Testis (tissue), 3 donors: ENCODE measurements around the gene KCNAB2. TPM values are rescaled to one million over a fixed set of nuclear protein-coding genes. Genes with fewer than 3 reads are reported as not detected.
"Not testable (repeated sequence)": the region's sequence is repeated elsewhere in the genome, so short reads cannot be mapped to it uniquely, and the experiment has no call there.

Source experiments
- DNase-seq: peaks from one replicate; pipeline ENCODE4 v3.0.0-alpha.2; 2019
- H3K27ac ChIP-seq, 2 donors: fragments of 200-600 bp; sonication (generic); one replicate each; pipeline ENCODE4 v1.5.1; 2019
- H3K27me3 ChIP-seq: fragments of 200-600 bp; sonication (generic); one replicate; pipeline ENCODE4 v1.5.1; 2019
- H3K36me3 ChIP-seq: fragments of 200-600 bp; sonication (generic); one replicate; pipeline ENCODE4 v1.5.1; 2017; ENCODE audit warnings: low read depth; ENCODE audit errors: missing control alignments
- H3K4me1 ChIP-seq: fragments of 200-600 bp; sonication (generic); one replicate; pipeline ENCODE4 v1.5.1; 2019
- H3K4me3 ChIP-seq, 2 donors: fragments of 200-600 bp; sonication (generic); one replicate each; pipeline ENCODE4 v1.5.1; 2017 to 2019
- H3K9me3 ChIP-seq: fragments of 200-600 bp; sonication (generic); one replicate; pipeline ENCODE4 v1.5.1; 2017
- POLR2A ChIP-seq: fragments of 450-650 bp; IDR thresholded peaks from one replicate; pipeline ENCODE4 v1.6.1; 2017; ENCODE audit warnings: antibody characterized with exemption, mild to moderate bottlenecking, moderate library complexity
- WGBS, 2 donors: methylation state at CpG; one replicate each; pipeline ENCODE4 v1.1.5; 2018; 5-methylcytosine and 5-hydroxymethylcytosine counted together
- intact Hi-C: fragments of 100-400 bp; cut with DNase I; formaldehyde crosslinking; loops from one replicate; pipeline ENCODE4 v1.15.1; 2023; ENCODE audit warnings: low total_unique reads
- polyA plus RNA-seq: library from polyadenylated mRNA; stranded (reverse); fragments of 350-450 nt; fragmentation: Illumina TruSeq; extraction: RNeasy Lipid Tissue Mini Kit (QIAGEN cat#74804); gene quantifications from one replicate; pipeline ENCODE4 v1.2.3, GENCODE V29; 2014; ENCODE audit warnings: low read depth, low replicate concordance; ENCODE audit not compliant: insufficient read depth
- total RNA-seq, 2 donors: library from RNA; depleted of rRNA; stranded (reverse); fragments of >200 nt; gene quantifications; one replicate each; pipeline ENCODE4 v1.2.3, GENCODE V29; 2016
- TF ChIP-seq, protein P1 (sequence below), 3 experiments: fragments of 450-650 bp in 2 of 3; fragments of 200-600 bp in 1 of 3; sonication (generic) in 1 of 3; IDR thresholded peaks; one replicate each; pipeline ENCODE4 v1.5.1; 2016 to 2019; ENCODE audit warnings: antibody characterized with exemption in 3 of 3, mild to moderate bottlenecking in 2 of 3, moderate library complexity in 1 of 3

Gene KCNAB2
- total and polyA plus RNA-seq, 3 donors from 2014 or later: 9.0 to 9.8 (median 9.3) TPM

DNA sequence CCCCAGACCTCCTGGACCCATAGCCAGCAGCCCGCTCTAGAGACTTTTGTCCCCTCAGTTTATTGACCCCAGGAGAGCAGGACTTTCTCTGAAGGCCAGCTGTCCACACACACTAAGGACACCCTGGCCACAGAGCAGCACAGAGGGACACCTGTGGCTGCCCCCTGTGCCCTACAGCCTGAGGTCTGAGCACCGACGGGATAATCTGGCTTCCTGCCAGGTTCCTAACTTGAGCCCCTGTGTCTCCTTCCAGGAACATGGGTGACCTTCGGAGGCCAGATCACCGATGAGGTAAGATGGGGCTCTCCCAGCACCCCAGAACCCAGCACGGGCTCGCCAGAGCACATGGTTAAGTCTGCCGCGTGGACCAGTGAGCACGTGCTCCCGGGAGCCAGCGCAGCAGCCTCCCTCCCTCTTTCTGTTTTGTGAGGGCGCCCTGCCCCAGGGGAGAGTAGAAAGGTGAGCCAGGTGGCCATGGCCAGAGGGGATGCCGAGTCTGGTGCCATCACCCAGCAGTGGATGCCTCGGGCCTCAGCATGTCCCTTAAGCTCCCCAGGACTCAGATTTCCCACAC lies 27.9 kb downstream of the KCNAB2 start:
- intact Hi-C loops: no loop called here

DNA sequence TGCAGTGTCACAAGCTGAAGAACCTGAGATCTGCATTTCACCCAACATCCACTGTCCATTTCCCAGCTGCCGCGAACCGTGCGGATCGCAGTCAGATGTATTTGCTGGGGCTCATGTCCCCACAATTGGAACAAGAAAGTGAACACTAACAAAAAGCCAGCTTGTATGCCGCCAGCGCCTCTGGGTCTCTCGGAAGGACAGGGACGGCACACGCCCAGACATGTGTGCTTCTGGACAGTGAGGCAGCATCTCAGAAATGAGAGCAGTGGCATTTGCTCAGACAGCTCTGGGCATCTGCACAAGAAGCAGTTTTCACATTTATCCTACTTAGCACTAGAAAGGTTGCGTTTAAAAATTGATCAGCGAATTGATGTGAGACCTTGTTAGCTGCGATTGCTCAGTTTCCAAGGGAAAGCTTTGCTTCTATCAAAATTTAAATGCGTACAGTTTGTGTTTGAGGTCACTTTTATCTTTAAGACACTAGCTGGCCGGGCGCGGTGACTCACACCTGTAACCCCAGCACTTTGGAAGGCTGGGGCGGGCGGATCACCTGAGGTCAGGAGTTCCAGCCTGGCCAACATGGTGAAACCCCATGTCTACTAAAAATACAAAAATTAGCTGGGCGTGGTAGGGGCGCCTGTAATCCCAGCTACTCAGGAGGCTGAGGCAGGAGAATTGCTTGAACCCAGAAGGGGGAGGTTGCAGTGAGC lies 28.7 kb downstream of the KCNAB2 start:
- Histone ChIP-seq H3K4me3 (no peak overlapping the region), H3K27ac (no peak overlapping the region), H3K9me3 (no peaks in the 10 kb centered on the region), H3K4me1 (no peaks in the 10 kb centered on the region), H3K36me3 (no peaks in the 10 kb centered on the region), H3K27me3 (no peaks in the 10 kb centered on the region)
- 96 to 97% methylated on average over 21 of the region's 21 CpGs for WGBS, 2 donors
- intact Hi-C loops: no loop called here
- DNase-seq: no peak
- no peak for TF ChIP-seq POLR2A
- TF ChIP-seq, protein P1, sequence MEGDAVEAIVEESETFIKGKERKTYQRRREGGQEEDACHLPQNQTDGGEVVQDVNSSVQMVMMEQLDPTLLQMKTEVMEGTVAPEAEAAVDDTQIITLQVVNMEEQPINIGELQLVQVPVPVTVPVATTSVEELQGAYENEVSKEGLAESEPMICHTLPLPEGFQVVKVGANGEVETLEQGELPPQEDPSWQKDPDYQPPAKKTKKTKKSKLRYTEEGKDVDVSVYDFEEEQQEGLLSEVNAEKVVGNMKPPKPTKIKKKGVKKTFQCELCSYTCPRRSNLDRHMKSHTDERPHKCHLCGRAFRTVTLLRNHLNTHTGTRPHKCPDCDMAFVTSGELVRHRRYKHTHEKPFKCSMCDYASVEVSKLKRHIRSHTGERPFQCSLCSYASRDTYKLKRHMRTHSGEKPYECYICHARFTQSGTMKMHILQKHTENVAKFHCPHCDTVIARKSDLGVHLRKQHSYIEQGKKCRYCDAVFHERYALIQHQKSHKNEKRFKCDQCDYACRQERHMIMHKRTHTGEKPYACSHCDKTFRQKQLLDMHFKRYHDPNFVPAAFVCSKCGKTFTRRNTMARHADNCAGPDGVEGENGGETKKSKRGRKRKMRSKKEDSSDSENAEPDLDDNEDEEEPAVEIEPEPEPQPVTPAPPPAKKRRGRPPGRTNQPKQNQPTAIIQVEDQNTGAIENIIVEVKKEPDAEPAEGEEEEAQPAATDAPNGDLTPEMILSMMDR (IDR thresholded peaks at IDR 0.05): no peak

More for the DNA sequence above, 27.9 kb downstream of the KCNAB2 start:
- TF ChIP-seq POLR2A: no peak
- TF ChIP-seq, protein P1 (IDR thresholded peaks at IDR 0.05): no peak
- Histone ChIP-seq H3K4me1 (no peaks in the 10 kb centered on the region), H3K27ac (no peak overlapping the region), H3K4me3 (no peak overlapping the region), H3K36me3 (no peaks in the 10 kb centered on the region), H3K27me3 (no peaks in the 10 kb centered on the region), H3K9me3 (no peaks in the 10 kb centered on the region)
- DNase-seq: no peak
- WGBS, 2 donors: 95 to 100% methylated on average over 5 to 15 of the region's 15 CpGs

DNA sequence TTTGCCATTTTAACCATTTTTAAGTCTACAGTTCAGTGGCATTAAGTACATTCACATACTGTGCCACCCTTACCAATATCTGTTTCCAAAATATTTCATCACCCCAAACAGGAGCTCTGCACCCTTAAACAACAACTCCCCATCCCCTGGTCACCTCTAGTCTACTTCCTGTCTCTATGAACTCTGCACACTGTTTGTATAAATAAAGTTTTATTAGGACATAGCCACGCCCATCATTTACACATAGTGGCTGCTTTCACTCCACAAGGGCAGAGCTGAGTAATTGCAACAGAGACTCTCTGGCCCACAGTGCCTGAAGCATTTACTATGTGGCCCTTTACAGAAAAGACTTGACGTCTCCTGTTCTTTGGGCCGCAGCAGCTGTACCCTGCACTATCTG lies 30.1 kb downstream of the KCNAB2 start:
- H3K4me1 ChIP-seq: no peaks in the 10 kb centered on the region
- no peak overlapping the region for H3K27ac ChIP-seq
- no peaks in the 10 kb centered on the region for H3K9me3 ChIP-seq
- H3K27me3 ChIP-seq: no peaks in the 10 kb centered on the region
- no peak for DNase-seq
- WGBS, 2 donors: 92 to 96% methylated on average over 3 of the region's 3 CpGs
- H3K36me3 ChIP-seq: no peaks in the 10 kb centered on the region
- TF ChIP-seq POLR2A: no peak
- TF ChIP-seq, protein P1 (IDR thresholded peaks at IDR 0.05): no peak
- intact Hi-C loops: no loop called here
- H3K4me3 ChIP-seq: no peak overlapping the region

DNA sequence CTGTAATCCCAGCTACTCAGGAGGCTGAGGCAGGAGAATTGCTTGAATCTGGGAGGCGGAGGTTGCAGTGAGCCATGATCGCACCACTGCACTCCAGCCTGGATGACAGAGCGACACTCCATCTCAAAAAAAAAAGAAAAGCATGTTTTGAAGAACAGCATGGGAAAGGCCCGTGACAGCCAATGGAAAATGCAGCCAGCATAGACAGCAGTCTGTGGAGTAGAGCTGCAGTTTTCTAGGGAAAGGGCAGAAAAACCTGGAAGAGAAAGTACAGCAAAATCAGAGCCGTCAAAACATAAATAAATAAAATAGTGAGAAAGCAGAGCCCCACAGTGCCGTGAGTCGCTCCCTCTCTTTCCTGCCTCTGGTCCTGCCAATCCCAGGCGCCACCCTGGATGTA lies 31.4 kb downstream of the KCNAB2 start:
- H3K27me3 ChIP-seq: not testable (repeated sequence)

DNA sequence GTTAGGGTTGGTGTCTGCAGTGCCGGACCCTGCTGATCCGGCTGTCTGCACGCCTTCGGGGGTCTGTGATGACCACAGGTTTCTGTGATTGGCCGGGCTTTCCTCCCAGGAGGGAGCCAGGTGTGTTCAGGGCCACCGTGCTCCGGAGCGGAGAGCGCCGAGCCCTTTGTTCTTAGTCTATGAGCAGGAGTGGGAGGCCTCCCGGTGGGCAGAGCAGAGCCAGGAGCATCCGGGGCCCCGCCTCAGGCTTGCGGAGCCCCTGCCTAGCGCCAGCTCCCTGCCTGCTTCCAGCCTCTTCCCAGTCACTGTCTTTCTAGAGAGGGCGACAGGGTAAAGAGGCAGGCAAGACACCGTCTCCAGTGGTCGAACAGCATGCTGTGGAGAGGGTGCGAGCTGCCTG lies 31.8 kb downstream of the KCNAB2 start:
- H3K9me3 ChIP-seq: no peaks in the 10 kb centered on the region
- H3K4me3 ChIP-seq: no peak overlapping the region
- TF ChIP-seq, protein P1 (IDR thresholded peaks at IDR 0.05): no peak
- no peak for TF ChIP-seq POLR2A
- intact Hi-C loops: no loop called here
- H3K36me3 ChIP-seq: no peaks in the 10 kb centered on the region
- no peaks in the 10 kb centered on the region for H3K27me3 ChIP-seq
- no peak overlapping the region for H3K27ac ChIP-seq
- 92 to 93% methylated on average over 12 to 18 of the region's 19 CpGs for WGBS, 2 donors
- DNase-seq: no peak
- no peaks in the 10 kb centered on the region for H3K4me1 ChIP-seq

More for the DNA sequence above, 31.4 kb downstream of the KCNAB2 start:
- H3K36me3 ChIP-seq, H3K9me3 ChIP-seq, H3K4me3 ChIP-seq, H3K4me1 ChIP-seq, H3K27ac ChIP-seq, DNase-seq, intact Hi-C loops: not testable (repeated sequence)
- 91 to 96% methylated on average over 8 of the region's 8 CpGs for WGBS, 2 donors
